ENCODE results near the gene GALNTL6.

The GALNTL6 gene

GRCh38 chr4:171794528-171794927 lies 18.7 kb upstream of the GALNTL6 start:
- H3K4me3 ChIP-seq (replicated peaks; ENCODE audit: low read depth, low read length) = no peak overlapping the region
- TF ChIP-seq CTCF (IDR thresholded peaks at IDR 0.05; ENCODE audit: low read depth, low read length, missing control alignments) = no peak
- DNase-seq (ENCODE audit: extremely low read depth, low read depth) = no peak

- no peak for TF ChIP-seq CTCF (IDR thresholded peaks at IDR 0.05; ENCODE audit: low read depth, low read length, missing control alignments)
- no peak overlapping the region for H3K4me3 ChIP-seq (replicated peaks; ENCODE audit: low read depth, low read length)
- DNase-seq (ENCODE audit: extremely low read depth, low read depth) = no peak
Observed at GRCh38 chr4:171809854-171810253, 3.4 kb upstream of the GALNTL6 start.

GRCh38 chr4:171812333-171812664 lies 905 bp upstream of the GALNTL6 start:
- no peak overlapping the region for H3K4me3 ChIP-seq (replicated peaks; ENCODE audit: low read depth, low read length)
- no peak for TF ChIP-seq CTCF (IDR thresholded peaks at IDR 0.05; ENCODE audit: low read depth, low read length, missing control alignments)
- no peak for DNase-seq (ENCODE audit: extremely low read depth, low read depth)

- no peak for TF ChIP-seq CTCF (IDR thresholded peaks at IDR 0.05; ENCODE audit: low read depth, low read length, missing control alignments)
- no peak for DNase-seq (ENCODE audit: extremely low read depth, low read depth)
- H3K4me3 ChIP-seq (replicated peaks; ENCODE audit: low read depth, low read length) = 0 out of 2 replicates have a peak overlapping the region, but pooled peaks have one; percentile 17
Observed at GRCh38 chr4:171813526-171814250, 484 bp downstream of the GALNTL6 start.

- no peak for DNase-seq (ENCODE audit: extremely low read depth, low read depth)
- no peak overlapping the region for H3K4me3 ChIP-seq (replicated peaks; ENCODE audit: low read depth, low read length)
- no peak for TF ChIP-seq CTCF (IDR thresholded peaks at IDR 0.05; ENCODE audit: low read depth, low read length, missing control alignments)
Observed at GRCh38 chr4:171814545-171814944, 1.3 kb downstream of the GALNTL6 start.

GRCh38 chr4:171817026-171817425 lies 3.8 kb downstream of the GALNTL6 start:
- H3K4me3 ChIP-seq (replicated peaks; ENCODE audit: low read depth, low read length) = no peak overlapping the region
- TF ChIP-seq CTCF (IDR thresholded peaks at IDR 0.05; ENCODE audit: low read depth, low read length, missing control alignments) = no peak
- no peak for DNase-seq (ENCODE audit: extremely low read depth, low read depth)

- no peak overlapping the region for H3K4me3 ChIP-seq (replicated peaks; ENCODE audit: low read depth, low read length)
- no peak for DNase-seq (ENCODE audit: extremely low read depth, low read depth)
- TF ChIP-seq CTCF (IDR thresholded peaks at IDR 0.05; ENCODE audit: low read depth, low read length, missing control alignments) = no peak
Observed at GRCh38 chr4:171834640-171835039, 21.4 kb downstream of the GALNTL6 start.
